IPS-18c (cell line): ENCODE results near the gene TCF25.
"Not testable (repeated sequence)": the region's sequence is repeated elsewhere in the genome, so short reads cannot be mapped to it uniquely, and the experiment has no call there.

Experiments
- H3K4me3 ChIP-seq: 2 replicates; pipeline ENCODE4 v1.7.0; 2013; ENCODE audit warnings: low read depth, mild to moderate bottlenecking, low read length, moderate library complexity; ENCODE audit not compliant: insufficient read depth
- H3K9me3 ChIP-seq: one replicate; pipeline ENCODE4 v1.6.1; 2013; ENCODE audit warnings: mild to moderate bottlenecking, low read length, moderate library complexity; ENCODE audit not compliant: control insufficient read depth, insufficient read depth

Gene TCF25

DNA sequence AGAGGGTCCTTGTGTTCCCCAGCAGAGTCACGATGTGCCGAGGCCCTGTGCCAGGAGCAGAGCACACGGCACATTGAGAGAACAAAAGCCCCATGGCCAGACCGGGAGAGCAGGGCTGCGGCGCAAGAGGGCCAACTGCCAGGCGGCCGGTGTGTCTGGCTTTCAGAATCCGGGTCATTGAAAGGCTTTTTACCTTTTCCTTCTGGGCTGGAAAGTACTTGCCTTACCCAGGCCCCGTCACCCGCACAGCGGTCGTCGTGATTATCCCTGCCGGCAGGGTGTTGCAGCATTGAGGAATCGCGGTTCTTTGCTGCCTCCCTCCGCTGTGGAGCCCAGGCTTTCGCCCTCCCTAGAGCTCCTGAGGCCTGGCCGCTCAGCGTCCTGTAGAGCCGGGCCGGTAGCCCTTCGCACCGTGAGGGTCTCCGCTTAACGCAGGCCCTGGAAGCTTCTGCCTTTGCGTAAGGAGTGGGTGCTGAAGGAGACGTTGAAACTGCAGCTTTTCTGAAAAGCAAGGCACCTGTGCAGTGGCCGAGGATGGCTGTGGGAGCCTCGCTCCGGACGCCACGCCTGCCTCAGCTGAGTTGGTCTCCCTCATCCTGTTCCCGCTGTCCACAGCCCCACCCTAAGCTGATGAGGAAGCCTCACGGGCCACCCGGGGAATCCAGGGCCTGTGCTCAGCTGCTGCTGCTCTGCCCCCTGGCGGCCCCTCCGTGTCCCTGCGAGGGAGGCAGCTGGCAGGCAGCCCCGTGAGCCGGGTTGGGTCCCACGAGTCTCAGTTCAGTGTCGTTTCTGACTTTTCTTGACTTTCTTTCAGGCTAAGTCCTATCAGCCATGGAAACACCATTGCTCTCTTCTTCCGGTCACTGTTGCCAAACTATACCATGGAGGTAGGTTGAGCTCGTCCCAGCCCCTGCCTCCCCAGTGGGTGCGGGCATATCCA, 36.7 kb downstream of the TCF25 start:
- Histone ChIP-seq H3K9me3 (peaks cover 3% of the 10 kb centered on the region), H3K4me3 (no peak overlapping the region)

- Histone ChIP-seq H3K9me3 (peaks cover 3% of the 10 kb centered on the region), H3K4me3 (no peak overlapping the region)
Observed at GRCh38 chr16:89910717-89911354, 37.4 kb downstream of the TCF25 start.

DNA sequence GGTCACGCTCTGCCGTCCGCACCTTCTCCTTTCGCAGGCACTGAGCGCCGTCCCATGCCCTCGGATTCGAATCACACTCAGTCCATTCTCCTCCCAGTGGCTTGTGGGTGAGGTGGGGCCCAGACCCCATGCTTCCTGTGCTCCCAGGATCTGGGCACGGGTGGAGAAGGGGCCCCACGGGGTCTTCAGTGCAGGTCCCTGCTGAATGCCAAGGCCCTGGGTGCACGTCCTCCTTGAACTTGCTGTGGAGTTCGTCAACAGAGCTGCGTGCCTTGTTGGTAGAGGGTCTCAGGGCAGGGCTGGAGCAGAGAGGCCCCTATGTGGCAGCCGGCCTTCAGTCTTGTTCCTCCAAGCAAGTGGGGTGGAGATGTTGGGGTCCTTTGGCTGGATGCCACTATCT, 38.0 kb downstream of the TCF25 start:
- Histone ChIP-seq H3K4me3 (no peak overlapping the region), H3K9me3 (peaks cover 3% of the 10 kb centered on the region)

DNA sequence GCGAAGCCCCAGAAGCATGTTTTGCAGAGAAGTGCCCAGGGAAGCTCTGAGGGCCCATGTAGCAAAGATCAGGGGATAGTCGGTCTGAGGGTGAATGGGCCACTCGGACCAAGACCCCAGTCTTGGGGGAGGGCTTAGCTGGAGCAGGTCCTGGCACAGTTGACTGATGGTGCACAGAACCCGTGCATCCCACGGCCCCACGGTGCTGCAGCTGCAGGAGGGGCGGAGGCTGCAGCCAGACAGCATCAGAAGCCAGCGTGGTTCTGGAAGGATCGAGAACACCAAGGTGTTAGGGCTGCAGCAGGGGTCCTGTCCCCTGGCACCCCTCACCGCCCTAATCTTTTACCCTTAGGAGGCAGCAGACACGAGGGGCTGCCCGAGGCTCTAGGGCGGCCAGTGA, 38.8 kb downstream of the TCF25 start:
- Histone ChIP-seq H3K4me3 (no peak overlapping the region), H3K9me3 (no peaks in the 10 kb centered on the region)

- Histone ChIP-seq H3K9me3 (no peaks in the 10 kb centered on the region), H3K4me3 (no peak overlapping the region)
Observed at GRCh38 chr16:89912627-89913026, 39.2 kb downstream of the TCF25 start.

GRCh38 chr16:89913408-89914387, 40.3 kb downstream of the TCF25 start:
- H3K4me3 ChIP-seq, result no peak overlapping the region
- H3K9me3 ChIP-seq, result no peaks in the 10 kb centered on the region

DNA sequence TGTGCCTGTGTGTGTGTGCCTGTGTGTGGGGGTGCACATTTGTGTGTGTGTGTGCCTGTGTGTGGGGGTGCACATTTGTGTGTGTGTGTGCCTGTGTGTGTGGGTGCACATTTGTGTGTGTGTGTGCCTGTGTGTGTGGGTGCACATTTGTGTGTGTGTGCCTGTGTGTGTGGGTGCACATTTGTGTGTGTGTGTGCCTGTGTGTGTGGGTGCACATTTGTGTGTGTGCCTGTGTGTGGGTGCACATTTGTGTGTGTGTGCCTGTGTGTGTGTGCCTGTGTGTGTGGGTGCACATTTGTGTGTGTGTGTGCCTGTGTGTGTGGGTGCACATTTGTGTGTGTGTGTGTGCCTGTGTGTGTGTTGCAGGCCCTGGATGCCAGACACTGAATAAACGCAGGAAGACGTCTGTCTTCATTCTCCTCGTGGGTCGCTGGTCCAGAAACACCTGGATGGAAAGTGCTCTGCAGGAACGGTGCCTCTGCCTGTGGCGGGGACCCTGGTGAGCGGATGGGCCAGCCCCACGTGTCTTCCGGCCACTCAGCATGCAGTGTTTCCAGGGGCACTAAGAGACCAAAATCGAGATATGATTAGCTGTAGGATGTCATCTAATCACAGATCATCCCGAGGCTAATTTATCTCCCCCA, 41.4 kb downstream of the TCF25 start:
- H3K9me3 ChIP-seq, H3K4me3 ChIP-seq: not testable (repeated sequence)

GRCh38 chr16:89915303-89916232, 42.2 kb downstream of the TCF25 start:
- H3K9me3 ChIP-seq, result no peaks in the 10 kb centered on the region
- no peak overlapping the region for H3K4me3 ChIP-seq

DNA sequence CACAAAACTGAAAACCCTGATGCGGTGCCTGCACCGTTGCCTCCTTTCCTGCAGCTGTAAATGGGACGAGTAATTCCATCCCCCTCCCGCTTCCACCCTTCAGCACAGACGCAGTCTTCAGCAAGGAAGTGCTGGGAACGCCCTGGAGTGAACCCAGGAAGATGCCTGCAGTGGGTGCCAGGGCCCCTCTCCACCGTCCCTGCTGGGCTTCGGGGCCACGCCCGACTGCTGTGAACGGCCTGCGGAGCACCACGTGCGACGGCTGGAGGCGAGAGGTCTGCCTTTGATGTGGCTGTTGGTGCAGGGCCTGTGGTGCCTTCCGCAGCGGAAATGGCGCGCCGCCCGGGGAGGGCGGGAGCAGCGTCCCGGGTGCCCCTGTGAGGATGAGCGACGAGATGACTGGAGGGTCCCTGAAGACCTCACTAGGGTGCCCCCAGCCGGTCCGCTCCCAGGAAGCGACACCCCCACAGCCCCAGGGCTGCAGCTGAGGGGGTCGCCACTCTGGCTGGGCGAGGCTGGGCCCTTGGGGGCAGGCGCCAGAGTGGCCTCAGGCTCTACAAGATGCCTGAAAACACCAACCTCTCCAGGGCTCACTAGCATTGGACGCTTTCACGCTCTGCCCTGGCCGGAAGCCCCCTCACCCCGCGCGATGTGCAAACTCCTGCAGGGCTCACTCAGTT, 44.5 kb downstream of the TCF25 start:
- Histone ChIP-seq H3K4me3 (peak overlapping the region; percentile 52), H3K9me3 (no peaks in the 10 kb centered on the region)

DNA sequence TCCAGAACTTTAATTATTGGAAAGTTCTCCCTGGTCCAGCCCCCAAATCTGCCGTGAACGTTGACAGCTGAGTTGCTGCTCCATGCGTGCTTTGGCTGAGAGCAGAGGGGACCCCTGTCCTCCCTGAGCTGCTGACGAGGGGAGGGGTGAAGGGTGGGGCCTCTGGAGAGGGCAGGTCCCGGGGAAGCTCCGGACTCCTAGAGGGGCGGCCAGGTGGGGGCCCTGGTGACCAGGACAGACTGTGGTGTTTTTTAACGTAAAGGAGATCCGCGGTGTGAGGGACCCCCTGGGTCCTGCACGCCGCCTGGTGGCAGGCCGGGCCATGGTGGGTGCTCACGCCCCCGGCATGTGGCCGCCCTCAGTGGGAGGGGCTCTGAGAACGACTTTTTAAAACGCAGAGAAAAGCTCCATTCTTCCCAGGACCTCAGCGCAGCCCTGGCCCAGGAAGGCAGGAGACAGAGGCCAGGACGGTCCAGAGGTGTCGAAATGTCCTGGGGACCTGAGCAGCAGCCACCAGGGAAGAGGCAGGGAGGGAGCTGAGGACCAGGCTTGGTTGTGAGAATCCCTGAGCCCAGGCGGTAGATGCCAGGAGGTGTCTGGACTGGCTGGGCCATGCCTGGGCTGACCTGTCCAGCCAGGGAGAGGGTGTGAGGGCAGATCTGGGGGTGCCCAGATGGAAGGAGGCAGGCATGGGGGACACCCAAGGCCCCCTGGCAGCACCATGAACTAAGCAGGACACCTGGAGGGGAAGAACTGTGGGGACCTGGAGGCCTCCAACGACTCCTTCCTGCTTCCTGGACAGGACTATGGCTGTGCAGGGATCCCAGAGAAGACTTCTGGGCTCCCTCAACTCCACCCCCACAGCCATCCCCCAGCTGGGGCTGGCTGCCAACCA, 45.3 kb downstream of the TCF25 start, which contains the start of gene MC1R:
Gene MC1R (plus strand): TSS at position 410 of the 895 bp plus-strand sequence. CDS start 397 bp downstream, at position 807.
- H3K9me3 ChIP-seq, result no peaks in the 10 kb centered on the region
- peak within 1 kb of the TSS; percentile 52 for H3K4me3 ChIP-seq

DNA sequence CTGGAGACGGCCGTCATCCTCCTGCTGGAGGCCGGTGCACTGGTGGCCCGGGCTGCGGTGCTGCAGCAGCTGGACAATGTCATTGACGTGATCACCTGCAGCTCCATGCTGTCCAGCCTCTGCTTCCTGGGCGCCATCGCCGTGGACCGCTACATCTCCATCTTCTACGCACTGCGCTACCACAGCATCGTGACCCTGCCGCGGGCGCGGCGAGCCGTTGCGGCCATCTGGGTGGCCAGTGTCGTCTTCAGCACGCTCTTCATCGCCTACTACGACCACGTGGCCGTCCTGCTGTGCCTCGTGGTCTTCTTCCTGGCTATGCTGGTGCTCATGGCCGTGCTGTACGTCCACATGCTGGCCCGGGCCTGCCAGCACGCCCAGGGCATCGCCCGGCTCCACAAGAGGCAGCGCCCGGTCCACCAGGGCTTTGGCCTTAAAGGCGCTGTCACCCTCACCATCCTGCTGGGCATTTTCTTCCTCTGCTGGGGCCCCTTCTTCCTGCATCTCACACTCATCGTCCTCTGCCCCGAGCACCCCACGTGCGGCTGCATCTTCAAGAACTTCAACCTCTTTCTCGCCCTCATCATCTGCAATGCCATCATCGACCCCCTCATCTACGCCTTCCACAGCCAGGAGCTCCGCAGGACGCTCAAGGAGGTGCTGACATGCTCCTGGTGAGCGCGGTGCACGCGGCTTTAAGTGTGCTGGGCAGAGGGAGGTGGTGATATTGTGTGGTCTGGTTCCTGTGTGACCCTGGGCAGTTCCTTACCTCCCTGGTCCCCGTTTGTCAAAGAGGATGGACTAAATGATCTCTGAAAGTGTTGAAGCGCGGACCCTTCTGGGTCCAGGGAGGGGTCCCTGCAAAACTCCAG, 46.4 kb downstream of the TCF25 start:
- H3K4me3 ChIP-seq, result no peak overlapping the region
- no peaks in the 10 kb centered on the region for H3K9me3 ChIP-seq

DNA sequence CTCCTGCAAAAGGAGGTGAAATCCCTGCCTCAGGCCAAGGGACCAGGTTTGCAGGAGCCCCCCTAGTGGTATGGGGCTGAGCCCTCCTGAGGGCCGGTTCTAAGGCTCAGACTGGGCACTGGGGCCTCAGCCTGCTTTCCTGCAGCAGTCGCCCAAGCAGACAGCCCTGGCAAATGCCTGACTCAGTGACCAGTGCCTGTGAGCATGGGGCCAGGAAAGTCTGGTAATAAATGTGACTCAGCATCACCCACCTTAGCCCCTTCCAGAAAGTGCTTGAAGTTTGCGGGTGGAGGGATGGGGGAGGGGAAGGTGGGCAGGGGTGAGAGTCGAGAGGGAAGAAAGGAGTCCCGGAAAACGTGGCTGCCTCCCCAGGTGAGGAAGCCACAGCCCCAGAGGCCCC, 47.3 kb downstream of the TCF25 start:
- no peak overlapping the region for H3K4me3 ChIP-seq
- no peaks in the 10 kb centered on the region for H3K9me3 ChIP-seq

DNA sequence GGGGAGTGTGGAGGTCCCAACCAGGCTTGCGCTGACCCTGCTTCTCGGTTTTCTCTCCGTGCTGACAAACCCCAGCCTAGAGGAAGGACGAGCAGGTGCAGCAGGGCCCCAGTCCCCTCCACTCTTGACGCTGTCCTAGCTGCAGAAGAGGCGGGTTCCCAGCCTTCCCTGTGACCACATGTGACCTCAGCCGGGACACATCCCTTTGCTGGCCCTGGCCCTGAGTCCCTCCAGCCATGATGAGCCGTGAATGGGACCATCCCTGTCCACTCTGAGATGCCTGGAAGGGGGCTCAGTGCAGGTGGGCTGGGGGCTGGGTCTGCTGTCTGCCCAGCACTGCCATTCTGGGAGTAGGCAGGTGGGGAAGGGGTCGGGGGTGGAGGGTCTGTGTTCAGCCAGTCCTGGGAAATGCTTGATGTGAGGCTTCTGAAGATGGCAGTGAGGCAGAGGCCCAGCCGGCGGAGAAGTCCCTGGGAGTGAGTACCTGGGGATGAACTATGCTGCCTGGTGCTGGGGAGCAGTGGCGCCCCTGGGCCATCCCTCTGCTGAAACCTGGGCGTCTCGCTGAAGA, 47.8 kb downstream of the TCF25 start:
- no peak overlapping the region; the same call in 1 of the 2 replicates for H3K4me3 ChIP-seq

More for the DNA sequence above, 47.8 kb downstream of the TCF25 start:
- no peaks in the 10 kb centered on the region for H3K9me3 ChIP-seq
